ENCODE measurements around the gene BACE2. TPM values are rescaled to one million over a fixed set of nuclear protein-coding genes. Genes with fewer than 3 reads are reported as not detected.

The BACE2 gene
- polyA plus RNA-seq (ENCODE audit: insufficient read depth in 1 of 5, insufficient read length in 5 of 5, low replicate concordance in 1 of 5) = 10 to 100 TPM; 26.9 to 37.5 (median 34.4) TPM
- long read RNA-seq, donor 1, transcript BACE2-202 (9 exons, 2,993 nt) = major isoform, 17 of 28 reads
- long read RNA-seq, donor 1, partial matches to known transcripts = 10 of 28 reads
- long read RNA-seq, donor 1, other reads (novel, unspliced or antisense) = 0 of 28 reads
- long read RNA-seq, donor 2, partial matches to known transcripts = 0 of 2 reads
- long read RNA-seq, donor 2, other reads (novel, unspliced or antisense) = 0 of 2 reads
- long read RNA-seq, donor 3, transcript BACE2-202 (9 exons, 2,993 nt) = major isoform, 7 of 15 reads
- long read RNA-seq, donor 3, partial matches to known transcripts = 6 of 15 reads
- long read RNA-seq, donor 3, other reads (novel, unspliced or antisense) = 0 of 15 reads
- long read RNA-seq, donor 4, partial matches to known transcripts = 7 of 10 reads
- long read RNA-seq, donor 4, other reads (novel, unspliced or antisense) = 0 of 10 reads
- long read RNA-seq, donor 5, transcript BACE2-202 (9 exons, 2,993 nt) = major isoform, 6 of 6 reads
- long read RNA-seq, donor 5, partial matches to known transcripts = 0 of 6 reads
- long read RNA-seq, donor 5, other reads (novel, unspliced or antisense) = 0 of 6 reads
- long read RNA-seq, donor 6, transcript BACE2-202 (9 exons, 2,993 nt) = major isoform, 11 of 12 reads
- long read RNA-seq, donor 6, partial matches to known transcripts = 0 of 12 reads
- long read RNA-seq, donor 6, other reads (novel, unspliced or antisense) = 0 of 12 reads
- long read RNA-seq, donor 7, transcript BACE2-202 (9 exons, 2,993 nt) = major isoform, 8 of 9 reads
- long read RNA-seq, donor 7, partial matches to known transcripts = 0 of 9 reads
- long read RNA-seq, donor 7, other reads (novel, unspliced or antisense) = 0 of 9 reads
- long read RNA-seq, donor 8, partial matches to known transcripts = 5 of 7 reads
- long read RNA-seq, donor 8, other reads (novel, unspliced or antisense) = 0 of 7 reads

DNA sequence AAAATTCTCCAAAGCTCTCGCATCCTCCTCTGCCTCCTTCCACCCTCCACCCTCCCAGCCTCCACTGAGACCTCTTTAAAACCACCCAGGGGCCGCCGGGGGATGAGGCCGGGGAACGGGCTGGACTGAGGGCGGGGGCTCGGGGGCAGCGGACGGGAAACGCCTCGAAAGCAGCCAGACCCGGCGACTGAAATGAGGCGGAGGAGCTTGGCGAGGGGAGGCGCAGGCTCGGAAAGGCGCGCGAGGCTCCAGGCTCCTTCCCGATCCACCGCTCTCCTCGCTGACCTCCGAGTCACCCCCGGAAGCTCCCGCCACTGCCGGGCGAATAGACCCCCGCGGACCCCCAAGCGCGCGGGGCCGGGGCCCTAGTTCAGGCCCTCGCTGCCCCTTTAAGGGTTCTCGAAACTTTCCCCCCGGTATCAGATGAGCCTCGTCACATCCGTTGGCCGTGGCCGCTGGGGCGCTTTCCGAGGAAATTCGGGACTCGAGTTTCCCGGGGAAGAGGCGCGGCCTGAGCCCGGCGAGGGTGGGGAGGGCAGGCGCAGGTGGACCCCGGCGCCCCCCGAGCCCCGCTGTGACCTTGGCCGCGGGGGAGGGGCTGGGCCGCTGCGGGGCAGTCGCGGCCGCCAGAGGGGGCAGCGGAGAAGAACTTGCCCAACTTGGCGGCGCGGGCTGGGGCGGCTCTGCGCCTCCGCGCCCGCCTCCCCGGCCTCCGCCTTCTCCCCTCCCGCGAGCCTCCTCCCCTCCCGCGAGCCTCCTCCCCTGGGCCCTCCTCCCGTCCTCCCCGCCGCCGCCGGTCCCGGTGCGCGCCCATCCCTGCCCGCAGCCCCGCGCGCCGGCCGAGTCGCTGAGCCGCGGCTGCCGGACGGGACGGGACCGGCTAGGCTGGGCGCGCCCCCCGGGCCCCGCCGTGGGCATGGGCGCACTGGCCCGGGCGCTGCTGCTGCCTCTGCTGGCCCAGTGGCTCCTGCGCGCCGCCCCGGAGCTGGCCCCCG, at the start of gene BACE2:
TSS of gene BACE2 (plus strand) at position 813 of the 995 bp plus-strand sequence. CDS start at position 917, 104 bp downstream.
- DNase-seq = peak; percentile 76 to 78

DNA sequence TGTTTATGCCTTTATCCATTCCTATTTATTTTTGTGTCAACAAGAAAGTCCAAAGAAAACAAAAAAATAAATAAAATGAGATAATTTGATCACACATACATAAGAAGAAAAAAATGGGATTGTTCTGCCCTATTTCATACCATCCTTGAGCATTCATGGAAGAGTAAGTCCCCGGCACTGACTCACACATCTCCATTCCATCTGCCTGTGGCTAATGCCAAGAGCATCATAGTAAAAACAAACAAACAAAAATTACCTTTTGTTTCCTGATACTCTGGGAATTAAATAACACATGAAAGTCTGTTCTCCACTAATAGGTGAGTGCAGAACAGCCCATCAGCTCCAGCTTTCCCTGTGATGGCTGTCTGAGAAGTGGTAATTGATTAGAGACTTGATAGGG, 48.1 kb upstream of the BACE2 start:
- DNase-seq = no peak

DNA sequence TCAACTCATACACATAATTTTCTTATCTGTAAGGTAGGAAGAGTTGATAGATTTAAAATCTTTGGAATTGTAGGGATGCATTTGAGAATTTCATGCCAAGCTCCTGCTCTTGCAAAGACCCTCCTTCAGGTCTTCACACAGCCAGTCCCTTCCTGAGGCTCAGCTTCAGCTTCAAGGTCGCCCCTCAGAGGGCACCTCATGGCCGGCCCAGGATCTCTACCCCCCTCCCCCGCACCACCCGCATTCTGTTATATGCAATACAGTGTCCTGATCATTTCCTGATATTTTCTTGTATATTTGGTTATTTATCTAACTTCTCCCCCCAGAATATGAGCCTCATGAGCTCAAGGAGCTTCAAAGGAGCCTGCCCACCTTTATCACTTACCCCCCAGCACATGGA, 47.0 kb upstream of the BACE2 start:
- no peak for DNase-seq

DNA sequence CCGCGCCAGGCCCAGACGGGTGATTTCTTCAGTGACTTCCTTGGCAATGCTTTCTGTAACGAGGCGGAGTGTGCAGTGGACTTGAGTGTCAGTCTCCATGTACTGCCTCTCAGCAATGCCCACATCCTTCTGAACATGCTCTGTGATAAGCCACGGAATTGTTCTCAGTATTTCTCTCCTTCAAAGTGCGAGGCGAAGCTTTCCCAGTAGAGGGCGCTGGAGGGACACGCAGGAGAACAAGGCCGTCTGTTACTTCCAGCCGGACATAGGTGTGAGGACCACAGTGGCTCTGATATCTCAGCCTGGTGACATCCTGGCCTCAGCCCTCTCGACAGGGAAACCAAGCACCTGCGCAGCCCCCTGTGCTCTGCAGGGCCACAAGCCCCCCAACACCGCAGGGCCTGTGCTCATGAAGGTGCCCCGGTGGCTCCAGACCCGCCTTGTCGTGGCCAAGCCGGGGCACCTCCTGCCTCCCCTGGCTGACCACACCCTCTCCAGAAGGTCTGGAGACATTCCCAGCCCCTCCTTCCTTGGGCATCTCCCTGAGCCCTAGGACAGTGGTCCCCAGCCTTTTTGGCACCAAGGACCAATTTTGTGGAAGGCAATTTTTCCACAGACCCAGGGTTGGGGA, 46.1 kb upstream of the BACE2 start:
- peak; percentile 64 to 70 for DNase-seq

DNA sequence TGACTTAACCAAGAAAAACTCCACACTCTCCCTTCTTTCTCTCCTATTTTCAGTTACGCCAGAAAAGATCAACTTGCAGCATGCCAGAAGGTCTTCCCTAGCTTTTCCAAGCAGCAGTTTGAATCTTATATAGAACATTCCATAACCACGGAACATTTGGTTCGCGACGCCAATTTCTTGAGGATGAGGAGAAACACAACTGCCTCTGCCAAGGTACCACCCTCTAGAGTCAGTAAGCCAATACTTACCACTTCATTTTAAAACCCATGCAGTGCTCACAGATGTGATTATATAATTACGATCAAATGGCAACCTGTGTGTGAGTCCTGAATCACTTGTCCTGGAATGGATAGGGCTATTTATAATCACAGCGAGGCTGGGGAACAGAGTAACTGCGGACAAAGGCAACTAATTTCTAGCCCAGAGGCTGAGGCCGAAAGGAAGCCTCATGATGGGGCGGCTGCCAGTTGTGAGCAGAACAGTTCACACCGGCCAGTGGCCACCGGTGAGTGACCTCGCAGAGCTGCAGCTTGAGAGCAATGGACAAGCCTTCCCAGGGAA, 43.2 kb upstream of the BACE2 start:
- DNase-seq = no peak

DNA sequence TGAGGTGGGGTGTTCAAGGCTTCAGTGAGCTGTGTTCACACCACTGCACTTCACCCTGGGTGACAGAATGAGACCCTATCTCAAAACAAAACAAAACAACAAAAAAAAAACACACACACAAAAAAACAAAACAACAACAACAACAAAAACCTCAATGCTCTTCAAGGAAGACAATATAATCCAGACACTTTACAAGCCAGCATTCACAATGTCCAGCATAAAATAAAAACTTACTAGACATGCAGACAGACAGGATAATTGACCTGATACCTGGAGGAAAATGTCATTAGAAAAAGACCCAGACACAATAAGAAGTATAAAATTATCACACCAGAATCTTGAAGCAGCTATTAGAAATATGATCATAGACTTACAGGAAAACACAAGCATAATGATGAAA, 39.0 kb upstream of the BACE2 start:
- DNase-seq = no peak

DNA sequence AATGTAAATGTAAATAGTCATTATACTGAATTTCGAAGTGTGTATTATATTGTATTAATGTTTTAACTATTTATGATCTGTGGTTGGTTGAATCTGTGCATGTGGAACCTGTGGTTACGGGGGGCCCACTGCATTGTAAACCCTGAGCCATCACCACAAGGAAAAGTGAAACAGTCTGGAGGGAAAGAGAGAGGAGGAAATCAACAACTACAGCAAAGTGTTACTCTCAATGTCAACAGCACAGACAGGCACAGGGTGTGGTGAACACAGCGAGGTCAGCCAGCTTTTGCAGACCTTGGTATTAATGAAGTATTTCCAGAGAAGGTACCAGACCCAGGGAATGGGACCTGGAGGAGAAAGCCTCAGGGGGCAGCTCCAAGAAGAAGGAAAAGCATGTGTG, 37.1 kb upstream of the BACE2 start:
- no peak for DNase-seq

DNA sequence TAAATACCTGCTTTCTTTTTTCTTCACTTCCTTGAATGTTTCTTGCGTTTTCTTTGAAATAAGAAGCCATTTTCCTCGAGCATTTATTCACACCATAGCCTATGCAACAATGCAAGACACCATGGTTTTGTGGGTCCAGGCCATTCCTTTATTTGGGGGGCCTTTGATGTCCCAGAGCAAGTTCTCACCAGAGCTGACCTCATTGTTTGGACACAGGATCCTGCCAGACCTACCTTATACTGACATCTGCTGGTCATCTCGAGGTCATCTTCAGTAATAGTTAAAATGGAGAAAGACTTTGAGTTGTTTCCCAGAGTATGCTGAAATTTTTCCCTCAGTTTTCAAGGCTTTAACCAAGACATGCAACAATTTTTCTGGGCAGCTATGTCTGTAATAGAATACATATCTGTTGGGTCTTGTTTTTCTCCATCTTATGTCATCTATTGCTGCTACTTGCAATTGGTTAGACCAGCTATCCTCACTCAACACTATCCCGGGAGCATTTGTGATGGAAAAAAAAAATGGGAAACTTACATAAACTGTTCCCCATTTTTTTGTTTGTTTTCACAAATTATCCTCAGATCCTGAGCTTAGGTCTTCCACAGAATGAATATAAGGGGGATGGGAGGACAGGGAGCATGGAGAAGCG, 34.0 kb upstream of the BACE2 start:
- peak; percentile 16 to 38 for DNase-seq

DNA sequence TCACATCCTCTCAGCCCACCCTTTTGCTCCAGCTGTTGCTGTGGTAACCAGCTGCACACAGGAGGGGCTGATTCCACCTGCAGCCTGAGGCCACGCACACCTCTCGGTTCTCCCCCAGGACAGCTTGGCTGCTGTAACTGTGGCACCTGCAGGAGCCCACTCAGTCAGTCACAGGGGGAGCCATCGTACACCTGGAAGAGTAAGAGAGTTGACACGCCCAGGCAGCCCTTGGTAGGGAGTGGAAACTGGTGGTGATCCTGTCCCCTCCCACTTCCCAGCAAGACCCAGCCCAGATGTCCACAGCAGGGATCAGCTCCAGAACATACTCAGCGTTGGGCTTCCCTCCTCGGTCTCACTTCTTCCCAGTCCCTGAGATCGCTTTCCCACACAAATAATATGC, 32.2 kb upstream of the BACE2 start:
- no peak for DNase-seq

DNA sequence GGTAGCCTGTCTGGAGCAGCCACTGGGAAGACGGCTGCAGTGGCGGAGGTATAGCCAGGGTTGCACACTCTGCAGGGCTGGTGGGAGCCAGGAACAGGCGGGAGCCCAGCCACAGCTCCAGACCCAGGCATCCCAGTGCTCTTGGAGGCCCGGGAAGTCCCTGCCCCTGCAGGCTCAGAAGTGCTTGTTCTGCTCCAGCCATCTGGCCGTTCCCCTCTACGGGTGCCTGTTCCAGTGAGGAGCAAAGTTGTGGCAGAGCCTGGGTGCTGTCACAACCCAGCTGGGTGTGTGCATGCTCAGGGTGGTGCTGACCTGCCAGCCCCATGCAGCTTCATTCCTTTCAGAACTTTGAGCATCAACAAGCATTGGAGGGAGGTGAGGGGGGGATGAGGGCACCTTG, 31.7 kb upstream of the BACE2 start:
- DNase-seq = no peak

DNA sequence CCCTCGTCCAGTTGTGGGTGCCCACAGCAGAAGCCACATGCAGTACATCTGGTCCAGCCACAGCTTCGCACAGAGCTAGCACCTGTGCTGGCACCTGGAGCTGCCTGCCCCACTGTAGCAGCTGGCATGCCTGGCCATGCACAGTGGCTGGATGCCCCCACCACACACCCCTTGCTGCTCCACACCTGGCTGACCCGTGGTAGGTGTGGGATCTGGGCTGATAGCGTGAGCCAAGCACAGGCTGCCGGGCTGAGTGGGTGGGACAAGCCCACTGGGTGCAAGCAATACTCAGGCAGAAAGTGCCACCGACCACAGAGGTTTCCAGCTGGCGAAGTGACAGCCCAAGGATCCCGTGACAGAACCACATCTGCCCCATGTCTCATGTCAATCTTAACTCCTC, 30.6 kb upstream of the BACE2 start:
- DNase-seq = no peak

DNA sequence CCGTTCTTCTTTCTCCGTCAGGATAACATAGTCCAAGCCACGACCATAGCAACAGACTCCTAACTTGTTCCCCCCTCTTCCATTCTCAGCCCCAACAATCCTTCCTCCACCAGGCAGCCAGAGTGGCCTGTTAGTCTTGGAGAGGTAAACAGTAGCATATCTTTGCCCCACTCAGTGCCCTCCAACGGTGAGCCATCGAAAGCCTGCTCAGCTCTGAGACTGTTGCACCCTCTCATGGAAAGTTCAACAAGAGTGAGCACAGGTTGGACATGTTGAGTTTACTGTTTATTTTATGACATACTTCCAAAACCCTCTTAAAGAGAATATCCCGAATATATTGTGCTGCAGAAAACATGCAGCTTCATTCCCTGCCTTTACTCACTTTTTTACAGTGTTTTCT, 30.1 kb upstream of the BACE2 start:
- DNase-seq = no peak

DNA sequence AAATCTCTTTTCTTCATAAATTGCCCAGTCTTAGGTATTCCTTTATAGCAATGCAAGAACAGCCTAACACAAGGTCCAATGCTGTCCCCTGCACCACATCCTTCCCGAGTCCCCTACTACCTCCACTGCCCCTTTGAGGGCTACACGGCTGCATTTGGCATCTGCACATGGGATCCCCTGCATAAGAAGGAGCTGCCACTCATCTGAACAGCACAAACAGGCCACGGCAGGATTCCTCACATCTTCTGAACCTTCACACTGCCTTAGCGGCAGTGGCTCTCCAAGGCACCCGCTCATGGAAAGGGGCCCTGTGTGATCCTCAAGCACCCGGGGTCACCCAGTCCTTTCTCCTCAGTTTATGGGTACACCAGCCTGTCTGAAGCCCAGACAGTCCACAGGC, 29.2 kb upstream of the BACE2 start:
- no peak for DNase-seq

DNA sequence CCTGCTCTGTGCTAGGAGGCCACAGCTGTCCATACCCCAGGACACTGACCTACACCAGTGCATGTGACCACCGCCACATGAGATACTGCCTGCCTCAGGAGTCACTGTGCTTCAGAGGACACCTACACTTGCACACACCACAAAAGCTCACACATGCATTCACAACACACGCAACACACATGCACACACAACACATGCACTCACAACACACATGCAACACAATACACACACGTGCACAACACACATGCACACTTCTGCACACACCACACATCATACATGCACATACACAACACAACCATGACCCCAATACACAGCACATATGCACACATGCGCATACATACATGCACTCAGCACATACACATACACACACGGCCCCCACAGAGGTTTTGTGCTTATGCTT, 28.7 kb upstream of the BACE2 start:
- no peak for DNase-seq

DNA sequence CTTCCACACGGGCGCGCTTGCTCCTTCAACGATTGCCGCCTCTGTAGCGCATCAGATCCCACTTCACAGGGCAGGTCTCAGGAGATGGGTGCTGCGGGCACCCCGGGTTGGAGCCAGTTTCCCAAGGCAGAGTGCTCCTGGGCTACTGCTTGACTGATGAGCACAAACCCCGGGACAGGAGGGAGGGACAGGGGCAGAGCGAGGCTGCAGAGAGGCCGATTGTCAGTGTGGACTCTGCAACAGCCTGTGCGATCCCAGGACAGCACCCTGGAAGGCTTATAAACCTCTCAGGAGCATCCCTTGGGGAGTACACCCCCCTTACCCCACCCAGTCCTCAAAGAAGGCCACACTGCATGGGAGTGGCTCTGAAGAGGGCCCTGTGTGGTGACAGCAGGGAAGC, 28.0 kb upstream of the BACE2 start:
- no peak for DNase-seq

DNA sequence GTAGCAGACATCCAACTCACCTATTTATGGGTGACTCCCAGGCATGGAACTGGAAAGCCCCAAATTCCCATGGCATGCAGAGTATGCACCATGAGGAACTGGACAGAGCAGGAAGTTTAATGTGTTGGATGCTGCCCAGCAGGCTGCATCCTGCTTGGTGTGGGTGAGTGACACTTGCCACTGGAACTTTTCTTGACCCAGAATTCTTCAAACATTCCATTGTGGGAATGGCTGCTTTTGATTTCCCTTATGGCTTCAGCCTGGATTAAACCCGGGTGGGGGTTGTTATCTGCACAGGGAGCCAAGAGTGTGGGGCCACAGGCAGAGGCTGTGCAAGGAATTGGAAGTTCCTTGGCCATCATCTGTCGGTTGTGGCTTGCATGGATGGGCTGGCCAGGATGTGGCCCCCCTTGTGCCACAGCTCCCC, 26.9 kb upstream of the BACE2 start:
- DNase-seq = no peak

DNA sequence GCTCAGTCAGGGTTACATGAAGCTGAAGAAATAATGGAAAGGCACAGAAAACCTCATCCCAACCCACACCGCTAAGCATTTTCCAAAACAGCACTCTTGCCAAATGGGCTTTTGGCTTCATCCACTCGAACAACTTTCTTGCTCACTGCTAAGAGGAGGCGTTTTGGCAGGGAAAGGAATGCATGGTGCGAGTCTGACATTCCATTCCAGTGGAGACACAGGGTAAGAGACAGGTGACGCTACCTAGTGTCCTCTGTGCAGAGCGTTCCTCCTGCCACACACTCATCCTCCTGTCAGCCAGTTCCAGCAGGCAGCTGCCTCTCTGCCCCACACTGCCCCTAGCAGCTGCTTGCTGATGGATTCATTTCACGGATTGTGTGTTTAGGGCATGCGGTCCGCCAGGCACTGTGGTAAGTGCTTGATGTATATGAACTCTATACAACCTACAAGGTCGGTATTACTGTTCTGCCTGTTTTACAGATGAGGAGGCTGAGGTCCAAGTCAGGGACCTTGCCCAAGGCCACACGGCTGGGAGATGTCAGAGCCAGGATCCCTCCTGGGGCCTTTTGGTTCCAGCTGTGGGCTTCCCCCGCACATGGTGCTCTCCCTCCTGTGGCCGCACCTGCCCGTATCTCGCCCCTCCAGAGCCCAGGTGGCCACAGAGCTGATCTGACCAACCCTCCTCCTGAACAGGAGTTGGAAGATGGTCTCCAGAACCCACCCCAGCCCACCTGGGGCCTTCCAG, 25.7 kb upstream of the BACE2 start:
- peak; percentile 9 to 23 for DNase-seq

DNA sequence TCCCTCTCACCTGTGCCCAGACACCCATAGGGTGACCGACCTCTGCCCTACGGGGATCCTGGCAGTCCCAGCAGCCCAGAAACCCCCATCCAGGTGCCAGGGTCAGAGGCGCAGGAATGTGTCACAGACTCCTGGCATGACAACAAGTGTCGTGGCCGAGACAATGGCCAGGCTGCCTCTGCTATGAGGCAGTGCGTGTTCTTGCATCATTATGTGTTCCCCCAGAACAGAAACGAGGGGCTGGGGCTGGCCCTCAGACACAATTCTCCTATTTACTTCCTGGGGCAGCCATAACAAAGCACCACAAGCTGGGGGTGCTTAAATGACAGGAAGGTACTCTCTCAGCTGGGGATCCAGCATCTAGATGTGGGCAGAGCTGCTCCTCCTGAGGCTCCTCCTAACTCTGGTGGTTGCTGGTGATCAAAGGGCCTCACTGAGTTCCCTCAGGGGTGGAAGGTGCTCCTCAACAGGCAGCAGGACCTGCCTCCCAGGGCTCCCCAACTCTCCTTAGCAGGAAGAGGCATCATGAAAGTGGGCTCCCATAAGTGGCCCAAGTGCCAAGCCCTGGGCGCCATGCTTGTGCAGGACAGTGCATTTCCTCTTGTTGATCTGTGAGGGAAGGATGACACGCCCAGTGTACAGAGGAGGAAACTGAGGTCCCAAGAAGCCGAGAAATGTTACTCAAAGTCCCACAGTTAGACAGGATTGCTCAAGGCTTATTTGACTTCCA, 24.2 kb upstream of the BACE2 start:
- no peak for DNase-seq
